ENCODE data around the gene VLDLR. TPM values are rescaled to one million over a fixed set of nuclear protein-coding genes. Genes with fewer than 3 reads are reported as not detected.

Gene VLDLR
- total and polyA plus RNA-seq, 9 donors, result 37.3 to 232 (median 81.8) TPM

GRCh38 chr9:2691626-2692025 is 70.0 kb downstream of the VLDLR start:
- intact Hi-C loops (cut with DNase I), result no loop called here
- no peaks in the 10 kb centered on the region for H3K27me3 ChIP-seq
- peak overlapping the region in 1 of 2 donors; percentile 24 for H3K27ac ChIP-seq
- H3K4me3 ChIP-seq, result no peak overlapping the region
- no peak for DNase-seq
- no peaks in the 10 kb centered on the region for H3K9me3 ChIP-seq
- H3K4me1 ChIP-seq (ENCODE audit: insufficient read depth), result peaks cover 5% of the 10 kb centered on the region
- WGBS, 3 donors, result 29 to 30% (median 29%) methylated on average over 2 of the region's 2 CpGs
- H3K36me3 ChIP-seq, result no peaks in the 10 kb centered on the region
- TF ChIP-seq CTCF (IDR thresholded peaks at IDR 0.05) (no peak), EP300 (IDR thresholded peaks at IDR 0.05) (no peak), POLR2A (IDR thresholded peaks at IDR 0.05) (no peak)

- DNase-seq, result no peak
Measured at GRCh38 chr9:2693056-2693455, 71.5 kb downstream of the VLDLR start.

GRCh38 chr9:2697492-2697891 is 75.9 kb downstream of the VLDLR start:
- Histone ChIP-seq H3K36me3 (no peaks in the 10 kb centered on the region), H3K4me3 (no peak overlapping the region), H3K4me1 (ENCODE audit: insufficient read depth) (no peaks in the 10 kb centered on the region), H3K27ac (no peak overlapping the region), H3K27me3 (no peaks in the 10 kb centered on the region), H3K9me3 (no peaks in the 10 kb centered on the region)
- intact Hi-C loops (cut with DNase I), result no loop called here
- TF ChIP-seq EP300 (IDR thresholded peaks at IDR 0.05) (no peak), CTCF (IDR thresholded peaks at IDR 0.05) (no peak), POLR2A (IDR thresholded peaks at IDR 0.05) (no peak)
- DNase-seq, result peak in 1 of 5 donors; percentile 35
- 74 to 75% (median 74%) methylated on average over 3 of the region's 3 CpGs for WGBS, 3 donors

More at GRCh38 chr9:2693056-2693455, 71.5 kb downstream of the VLDLR start:
- WGBS, 3 donors, result 92 to 96% (median 94%) methylated on average over 3 of the region's 3 CpGs
- H3K27ac ChIP-seq, result no peak overlapping the region
- TF ChIP-seq POLR2A (IDR thresholded peaks at IDR 0.05), result no peak
- no peak for TF ChIP-seq EP300 (IDR thresholded peaks at IDR 0.05)
- TF ChIP-seq CTCF (IDR thresholded peaks at IDR 0.05), result no peak
- H3K9me3 ChIP-seq, result no peaks in the 10 kb centered on the region
- H3K4me1 ChIP-seq (ENCODE audit: insufficient read depth), result peaks cover 1% of the 10 kb centered on the region
- H3K4me3 ChIP-seq, result no peak overlapping the region
- intact Hi-C loops (cut with DNase I), result no loop called here
- no peaks in the 10 kb centered on the region for H3K27me3 ChIP-seq
- H3K36me3 ChIP-seq, result no peaks in the 10 kb centered on the region

- 75 to 83% (median 79%) methylated on average over 6 of the region's 6 CpGs for WGBS, 3 donors
- no peaks in the 10 kb centered on the region for H3K36me3 ChIP-seq
- H3K27ac ChIP-seq, result no peak overlapping the region
- no peak overlapping the region for H3K4me3 ChIP-seq
- DNase-seq, result no peak
- H3K9me3 ChIP-seq, result no peaks in the 10 kb centered on the region
- no peaks in the 10 kb centered on the region for H3K4me1 ChIP-seq (ENCODE audit: insufficient read depth)
- H3K27me3 ChIP-seq, result no peaks in the 10 kb centered on the region
- intact Hi-C loops (cut with DNase I), result no loop called here
- TF ChIP-seq POLR2A (IDR thresholded peaks at IDR 0.05) (no peak), CTCF (IDR thresholded peaks at IDR 0.05) (no peak)
Measured at GRCh38 chr9:2700398-2700797, 78.8 kb downstream of the VLDLR start.
